Lower leg skin (tissue), 3 donors: ENCODE measurements around the gene MAN1A1.

Source experiments
- CTCF ChIP-seq, 3 donors: fragments of 450-650 bp; IDR thresholded peaks; one replicate each; pipeline ENCODE4 v1.5.1; 2016; ENCODE audit warnings: antibody characterized with exemption in 3 of 3, mild to moderate bottlenecking in 3 of 3, moderate library complexity in 2 of 3
- POLR2A ChIP-seq, 2 donors: fragments of 450-650 bp; IDR thresholded peaks; one replicate each; pipeline ENCODE4 v1.6.1; 2016 to 2017; ENCODE audit warnings: antibody characterized with exemption in 2 of 2, mild to moderate bottlenecking in 1 of 2, moderate library complexity in 1 of 2

DNA sequence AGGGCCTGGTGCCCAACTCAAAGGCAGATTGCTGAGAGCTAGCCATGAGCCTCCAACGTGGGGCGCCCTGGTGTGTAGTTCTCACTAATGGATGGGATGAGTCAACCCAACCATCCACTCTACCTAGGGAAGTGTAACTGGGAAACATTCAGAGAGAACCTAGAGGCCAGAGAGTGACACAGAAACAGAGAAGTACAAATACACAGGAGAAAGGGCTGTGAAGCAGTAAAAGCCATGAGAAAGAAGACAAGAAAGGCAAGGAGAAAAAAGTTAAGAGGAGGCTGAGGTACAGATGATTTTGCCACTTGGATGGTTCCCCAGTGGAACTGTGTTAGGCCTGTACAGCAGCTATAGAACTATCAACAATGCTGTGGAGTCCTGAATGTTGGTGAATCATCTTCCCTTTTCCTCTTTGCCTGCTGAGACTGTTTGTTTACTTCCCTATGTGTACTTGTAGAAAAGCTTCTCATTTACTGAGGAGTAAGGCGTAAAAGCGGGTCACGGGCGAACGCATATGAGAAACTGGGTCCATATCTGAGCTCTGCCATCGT lies 39.0 kb downstream of the MAN1A1 start:
- TF ChIP-seq POLR2A (IDR thresholded peaks at IDR 0.05): no peak
- no peak for TF ChIP-seq CTCF (IDR thresholded peaks at IDR 0.05)
